ENCODE data around the gene ACVR2B.

The ACVR2B gene

GRCh38 chr3:38534180-38534579, 80.5 kb downstream of the ACVR2B start:
- no peak for DNase-seq

- DNase-seq = no peak
Measured at GRCh38 chr3:38534604-38535003, 80.9 kb downstream of the ACVR2B start.

GRCh38 chr3:38536671-38537070, 83.0 kb downstream of the ACVR2B start:
- no peak for DNase-seq

GRCh38 chr3:38538773-38539353, 85.2 kb downstream of the ACVR2B start:
- DNase-seq = no peak

GRCh38 chr3:38541806-38542205, 88.1 kb downstream of the ACVR2B start:
- DNase-seq = no peak
